ENCODE results near the gene PARD3.

GRCh38 chr10:34492081-34492480, 323.0 kb downstream of the PARD3 start:
- TF ChIP-seq CTCF (IDR thresholded peaks at IDR 0.05): no peak
- TF ChIP-seq POLR2A (IDR thresholded peaks at IDR 0.05): no peak

All from Peyer's patch (tissue), 4 donors.